Left lung (tissue), 10 donors: ENCODE measurements around the gene COL24A1. TPM values are rescaled to one million over a fixed set of nuclear protein-coding genes. Genes with fewer than 3 reads are reported as not detected.
A peak's percentile ranks its signal among the peaks of the same experiment; 100 is the strongest.

Source experiments
- ATAC-seq: fragments of 200-7000 bp; cut with Tn5 transposase; one replicate; pipeline ENCODE4 v1.9.1; 2020; ENCODE audit warnings: moderate library complexity
- DNase-seq, 4 donors: peaks; one replicate each; pipeline ENCODE4 v3.0.0-alpha.2; 2013 to 2020
- H3K27ac ChIP-seq, 2 donors: fragments of 200-600 bp; sonication (generic) in 1 of 2; one replicate each; pipeline versions ENCODE4 v1.5.0 to v1.8.0; 2020 to 2021
- H3K27me3 ChIP-seq, 2 donors: fragments of 200-600 bp; sonication (generic) in 1 of 2; one replicate each; pipeline versions ENCODE4 v1.5.0 to v1.8.0; 2020 to 2021
- H3K36me3 ChIP-seq, 2 donors: fragments of 200-600 bp; sonication (generic) in 1 of 2; one replicate each; pipeline versions ENCODE4 v1.5.0 to v1.8.0; 2020 to 2021
- H3K4me1 ChIP-seq, 2 donors: fragments of 200-600 bp; one replicate each; pipeline ENCODE4 v1.8.0; 2021
- H3K4me3 ChIP-seq, 2 donors: fragments of 200-600 bp; sonication (generic) in 1 of 2; one replicate each; pipeline versions ENCODE4 v1.5.0 to v1.8.0; 2020 to 2021; ENCODE audit warnings: mild to moderate bottlenecking in 1 of 2
- H3K9me3 ChIP-seq, 2 donors: fragments of 200-600 bp; sonication (generic) in 1 of 2; one replicate each; pipeline versions ENCODE4 v1.5.0 to v1.8.0; 2020 to 2021
- intact Hi-C, 2 donors: fragments of 100-400 bp; cut with DNase I; formaldehyde crosslinking; loops; one replicate each; pipeline versions ENCODE4 v1.11.2 to v1.14.2; 2022
- polyA plus RNA-seq, 6 donors: library from polyadenylated mRNA; unstranded; fragments of 120-200 nt; gene quantifications; one replicate each; pipeline ENCODE4 v1.2.1, GENCODE V29; 2013; ENCODE audit not compliant: insufficient read length in 6 of 6
- total RNA-seq, 2 donors: library from RNA; stranded (reverse); fragmentation: NEBNext Ultra II Directional; extraction: Animal tissue kit (Norgen Biotek cat#: 25700); gene quantifications; one replicate each; pipeline ENCODE4 v1.2.1, GENCODE V29; 2021
- TF ChIP-seq, protein P1 (sequence below), 2 donors: fragments of 200-600 bp; sonication (generic) in 1 of 2; IDR thresholded peaks; one replicate each; pipeline versions ENCODE4 v1.5.0 to v1.8.0; 2021; ENCODE audit warnings: antibody characterized with exemption in 2 of 2
- donor health status: DM: no; HTN: yes; CAD: no.
- donor health status: DM: no; HTN: no; CAD: no.

The COL24A1 gene
- total and polyA plus RNA-seq, 8 donors = 0.84 to 40.8 (median 29.1) TPM

GRCh38 chr1:85933961-85934360 lies 222.6 kb downstream of the COL24A1 start:
- Histone ChIP-seq H3K4me3 (no peak overlapping the region), H3K27ac (no peak overlapping the region), H3K9me3 (no peaks in the 10 kb centered on the region), H3K27me3 (no peaks in the 10 kb centered on the region), H3K36me3 (no peaks in the 10 kb centered on the region), H3K4me1 (no peaks in the 10 kb centered on the region)
- DNase-seq (peak in 2 of 4 donors; percentile 65 to 76), ATAC-seq (peak; percentile 54)
- TF ChIP-seq, protein P1, sequence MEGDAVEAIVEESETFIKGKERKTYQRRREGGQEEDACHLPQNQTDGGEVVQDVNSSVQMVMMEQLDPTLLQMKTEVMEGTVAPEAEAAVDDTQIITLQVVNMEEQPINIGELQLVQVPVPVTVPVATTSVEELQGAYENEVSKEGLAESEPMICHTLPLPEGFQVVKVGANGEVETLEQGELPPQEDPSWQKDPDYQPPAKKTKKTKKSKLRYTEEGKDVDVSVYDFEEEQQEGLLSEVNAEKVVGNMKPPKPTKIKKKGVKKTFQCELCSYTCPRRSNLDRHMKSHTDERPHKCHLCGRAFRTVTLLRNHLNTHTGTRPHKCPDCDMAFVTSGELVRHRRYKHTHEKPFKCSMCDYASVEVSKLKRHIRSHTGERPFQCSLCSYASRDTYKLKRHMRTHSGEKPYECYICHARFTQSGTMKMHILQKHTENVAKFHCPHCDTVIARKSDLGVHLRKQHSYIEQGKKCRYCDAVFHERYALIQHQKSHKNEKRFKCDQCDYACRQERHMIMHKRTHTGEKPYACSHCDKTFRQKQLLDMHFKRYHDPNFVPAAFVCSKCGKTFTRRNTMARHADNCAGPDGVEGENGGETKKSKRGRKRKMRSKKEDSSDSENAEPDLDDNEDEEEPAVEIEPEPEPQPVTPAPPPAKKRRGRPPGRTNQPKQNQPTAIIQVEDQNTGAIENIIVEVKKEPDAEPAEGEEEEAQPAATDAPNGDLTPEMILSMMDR (IDR thresholded peaks at IDR 0.05) = no peak
- intact Hi-C loops = no loop called here

- H3K36me3 ChIP-seq = no peaks in the 10 kb centered on the region
- H3K4me3 ChIP-seq = no peak overlapping the region
- H3K4me1 ChIP-seq = no peaks in the 10 kb centered on the region
- no peak for ATAC-seq
- no peak overlapping the region for H3K27ac ChIP-seq
- TF ChIP-seq, protein P1 (IDR thresholded peaks at IDR 0.05) = no peak
- no peak for DNase-seq
- no peaks in the 10 kb centered on the region for H3K27me3 ChIP-seq
- intact Hi-C loops = no loop called here
- H3K9me3 ChIP-seq = no peaks in the 10 kb centered on the region
These were observed 244.8 kb downstream of the COL24A1 start for GRCh38 chr1:85911742-85912141.

- Histone ChIP-seq H3K27me3 (no peaks in the 10 kb centered on the region), H3K9me3 (peaks cover 0 to 4% of the 10 kb centered on the region in 2 donors), H3K36me3 (no peaks in the 10 kb centered on the region), H3K4me1 (no peaks in the 10 kb centered on the region), H3K27ac (no peak overlapping the region), H3K4me3 (no peak overlapping the region)
- ATAC-seq = no peak
- TF ChIP-seq, protein P1 (IDR thresholded peaks at IDR 0.05) = no peak
- no peak for DNase-seq
- intact Hi-C loops = no loop called here
These were observed 255.7 kb downstream of the COL24A1 start for GRCh38 chr1:85900921-85901320.

GRCh38 chr1:85898861-85899260 lies 257.7 kb downstream of the COL24A1 start:
- no peaks in the 10 kb centered on the region for H3K36me3 ChIP-seq
- no peak overlapping the region for H3K4me3 ChIP-seq
- H3K4me1 ChIP-seq = no peaks in the 10 kb centered on the region
- TF ChIP-seq, protein P1 (IDR thresholded peaks at IDR 0.05) = no peak
- no peak for DNase-seq
- H3K9me3 ChIP-seq = peaks cover 0 to 4% of the 10 kb centered on the region in 2 donors
- no peaks in the 10 kb centered on the region for H3K27me3 ChIP-seq
- intact Hi-C loops = no loop called here
- H3K27ac ChIP-seq = no peak overlapping the region
- ATAC-seq = no peak

GRCh38 chr1:85894651-85895050 lies 261.9 kb downstream of the COL24A1 start:
- H3K27me3 ChIP-seq = no peaks in the 10 kb centered on the region
- H3K9me3 ChIP-seq = no peaks in the 10 kb centered on the region
- TF ChIP-seq, protein P1 (IDR thresholded peaks at IDR 0.05) = peak in 1 of 2 donors; percentile 13
- no peak overlapping the region for H3K4me3 ChIP-seq
- ATAC-seq = peak; percentile 40
- intact Hi-C loops = no loop called here
- no peaks in the 10 kb centered on the region for H3K36me3 ChIP-seq
- H3K27ac ChIP-seq = no peak overlapping the region
- no peaks in the 10 kb centered on the region for H3K4me1 ChIP-seq
- peak in 2 of 4 donors; percentile 26 to 62 for DNase-seq
